Vagina (tissue), 2 donors: Measurements from ENCODE around the gene BTN2A1.

Experiments used
- CTCF ChIP-seq, 3 experiments: fragments of 450-650 bp in 2 of 3; fragments of 200-600 bp in 1 of 3; sonication (generic) in 1 of 3; IDR thresholded peaks; one replicate each; pipeline ENCODE4 v1.5.1; 2017 to 2019; ENCODE audit warnings: antibody characterized with exemption in 3 of 3, mild to moderate bottlenecking in 2 of 3, moderate library complexity in 2 of 3
- POLR2AphosphoS5 ChIP-seq, 2 donors: sonication (generic); formaldehyde crosslinking; IDR thresholded peaks; one replicate each; pipeline ENCODE4 v1.9.0; 2017; ENCODE audit warnings: antibody characterized with exemption in 2 of 2, mild to moderate bottlenecking in 2 of 2, low read depth in 1 of 2; ENCODE audit not compliant: insufficient read depth in 1 of 2

DNA sequence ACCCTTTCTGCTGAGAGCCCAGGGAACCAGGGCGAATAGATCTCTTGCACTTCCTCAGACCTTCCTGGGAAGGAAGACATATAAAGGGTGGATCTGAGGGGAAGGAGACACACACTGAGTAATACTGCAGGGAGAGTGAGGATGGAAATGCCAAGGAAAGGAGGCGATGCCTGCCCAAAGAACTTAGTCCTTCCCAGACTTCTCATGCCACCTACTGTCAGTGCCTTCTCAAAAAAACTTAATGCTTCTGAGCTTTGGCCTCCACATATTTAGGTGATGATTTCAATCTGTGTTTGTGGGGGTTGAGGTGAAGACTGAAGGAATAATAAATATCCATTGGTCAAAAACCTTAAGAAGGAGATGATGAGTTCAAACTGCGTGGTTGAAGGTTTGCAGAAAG is 46.0 kb upstream of the BTN2A1 start:
- TF ChIP-seq CTCF (IDR thresholded peaks at IDR 0.05) (no peak), POLR2AphosphoS5 (IDR thresholded peaks at IDR 0.05; ENCODE audit: insufficient read depth in 1 of 2, low read depth in 1 of 2) (no peak)
